Natural killer cell (primary cell): ENCODE measurements around the gene TRIM49D1. TPM values are rescaled to one million over a fixed set of nuclear protein-coding genes. Genes with fewer than 3 reads are reported as not detected.
"Not testable (repeated sequence)": the region's sequence is repeated elsewhere in the genome, so short reads cannot be mapped to it uniquely, and the experiment has no call there.

ENCODE experiments used
- ATAC-seq, 3 donors: fragments of 150-1000 bp in 2 of 3; fragments of 200-7000 bp in 1 of 3; cut with Tn5 transposase; 1 replicate in 1 of 3; 2 replicates in 2 of 3; pipeline ENCODE4 v1.10.0; 2021; ENCODE audit warnings: mild to moderate bottlenecking in 2 of 3, moderate library complexity in 2 of 3
- DNase-seq, 2 donors: peaks; one replicate each; pipeline versions ENCODE4 v3.0.0 to v3.0.0-alpha.2; 2013 to 2021; ENCODE audit warnings: mixed read lengths in 1 of 2
- H3K27ac ChIP-seq: one replicate; pipeline ENCODE4 v1.5.1; 2013; ENCODE audit warnings: mild to moderate bottlenecking, low read length
- H3K27me3 ChIP-seq: one replicate; pipeline ENCODE4 v1.6.1; 2013; ENCODE audit warnings: low read length; ENCODE audit not compliant: control insufficient read depth, insufficient read depth
- H3K36me3 ChIP-seq: one replicate; pipeline ENCODE4 v1.6.1; 2013; ENCODE audit warnings: low read length; ENCODE audit not compliant: control insufficient read depth, insufficient read depth
- H3K4me1 ChIP-seq: one replicate; pipeline ENCODE4 v1.6.1; 2013; ENCODE audit warnings: low read length; ENCODE audit not compliant: control insufficient read depth, insufficient read depth
- H3K4me3 ChIP-seq: one replicate; pipeline ENCODE4 v1.5.1; 2013; ENCODE audit warnings: low read length
- H3K9me3 ChIP-seq: one replicate; pipeline ENCODE4 v1.6.1; 2013; ENCODE audit warnings: low read length; ENCODE audit not compliant: control insufficient read depth, insufficient read depth
- H3K27ac Mint-ChIP-seq, 2 donors: one replicate each; pipeline ENCODE4 v1.8.0; 2022; ENCODE audit warnings: mild to moderate bottlenecking in 2 of 2, mixed read lengths in 2 of 2, moderate library complexity in 1 of 2
- H3K27me3 Mint-ChIP-seq, 2 donors: one replicate each; pipeline ENCODE4 v1.8.0; 2022; ENCODE audit warnings: low read depth in 2 of 2, mixed read lengths in 2 of 2
- H3K36me3 Mint-ChIP-seq: one replicate; pipeline ENCODE4 v1.8.0; 2022; ENCODE audit warnings: mixed read lengths
- H3K4me1 Mint-ChIP-seq, 2 donors: one replicate each; pipeline ENCODE4 v1.8.0; 2022; ENCODE audit warnings: mixed read lengths in 2 of 2
- H3K4me3 Mint-ChIP-seq: one replicate; pipeline ENCODE4 v1.8.0; 2022; ENCODE audit warnings: mild to moderate bottlenecking, moderate library complexity, mixed read lengths
- H3K9me3 Mint-ChIP-seq, 2 donors: one replicate each; pipeline ENCODE4 v1.8.0; 2022; ENCODE audit warnings: mixed read lengths in 2 of 2
- WGBS: methylation state at CpG from one replicate; pipeline ENCODE4 v1.1.7; 2013; ENCODE audit warnings: missing lambda C conversion rate; ENCODE audit not compliant: insufficient coverage; 5-methylcytosine and 5-hydroxymethylcytosine counted together
- intact Hi-C: fragments of 100-400 bp; cut with micrococcal nuclease; formaldehyde crosslinking; loops from one replicate; pipeline ENCODE4 v1.14.2; 2022
- total RNA-seq, 4 donors: library from RNA; stranded (reverse); fragments of 120-200 nt in 1 of 4; gene quantifications; one replicate each; pipeline versions ENCODE4 v1.2.3 to v1.2.4, GENCODE V29; 2013 to 2022

The TRIM49D1 gene
- total RNA-seq, 3 donors from 2014 or later (not counting 1 experiment from before 2014, with no cell fraction given), result 8.5 TPM; not detected in 2

GRCh38 chr11:89872588-89872987, 49.5 kb downstream of the TRIM49D1 start:
- H3K36me3 Mint-ChIP-seq, H3K27ac Mint-ChIP-seq, H3K27me3 Mint-ChIP-seq, H3K4me3 Mint-ChIP-seq, DNase-seq, H3K4me1 ChIP-seq, H3K9me3 ChIP-seq, H3K9me3 Mint-ChIP-seq, H3K36me3 ChIP-seq, H3K27me3 ChIP-seq, H3K4me1 Mint-ChIP-seq, ATAC-seq, H3K4me3 ChIP-seq, H3K27ac ChIP-seq, intact Hi-C loops: not testable (repeated sequence)
- no CpG with 5 or more reads among the region's 2 CpGs for WGBS

- H3K36me3 ChIP-seq, DNase-seq, H3K9me3 Mint-ChIP-seq, ATAC-seq, H3K9me3 ChIP-seq, H3K27ac Mint-ChIP-seq, H3K4me3 ChIP-seq, H3K27ac ChIP-seq, H3K4me1 ChIP-seq, H3K27me3 Mint-ChIP-seq, H3K36me3 Mint-ChIP-seq, H3K4me3 Mint-ChIP-seq, H3K27me3 ChIP-seq, intact Hi-C loops, H3K4me1 Mint-ChIP-seq: not testable (repeated sequence)
- WGBS, result 13% methylated on average over 6 of the region's 35 CpGs
These were observed 56.8 kb downstream of the TRIM49D1 start for GRCh38 chr11:89865223-89865622.

DNA sequence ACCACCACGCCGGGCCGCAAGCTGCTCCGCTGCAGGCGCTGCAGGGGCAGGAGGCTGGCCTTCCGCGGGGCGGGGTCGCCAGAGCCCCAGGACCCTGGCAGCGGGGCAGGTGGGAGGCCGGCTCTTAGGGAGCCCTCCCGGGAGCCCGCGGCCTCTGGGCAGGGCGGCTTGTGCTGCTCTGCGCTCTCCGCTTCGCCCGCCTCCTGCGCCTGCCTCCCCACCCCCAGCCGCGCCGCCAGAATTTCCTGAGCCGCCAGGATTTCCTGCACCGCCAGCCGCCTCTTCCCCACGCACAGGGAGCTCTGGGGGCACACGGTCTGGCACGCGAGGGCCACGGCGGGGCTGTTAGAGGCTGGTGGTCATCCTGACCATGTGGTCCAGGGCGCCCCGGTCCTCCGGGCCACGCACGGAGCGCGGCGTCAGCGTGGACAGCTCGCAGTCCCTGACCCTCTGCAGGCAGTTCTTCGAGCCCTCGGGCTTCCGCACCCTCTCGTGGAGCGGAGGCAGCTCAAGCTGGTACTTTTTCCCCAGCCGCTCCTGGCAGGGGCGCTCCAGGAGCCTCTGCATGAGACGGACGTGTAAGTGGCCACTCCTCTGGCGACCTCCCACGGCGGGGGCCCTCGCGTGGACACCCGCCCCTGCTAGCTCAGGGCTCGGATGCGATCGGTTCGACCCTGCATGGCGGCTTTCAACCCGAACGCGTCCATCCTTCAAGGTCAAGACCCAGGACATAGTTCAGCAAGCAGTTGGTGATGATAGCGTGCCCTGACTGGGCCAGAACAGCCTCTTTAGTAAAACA, 57.9 kb downstream of the TRIM49D1 start:
- DNase-seq, result not testable (repeated sequence)
- WGBS, result 4% methylated on average over 32 of the region's 66 CpGs

More for the DNA sequence above, 57.9 kb downstream of the TRIM49D1 start:
- H3K9me3 Mint-ChIP-seq, H3K27ac ChIP-seq, H3K4me1 Mint-ChIP-seq, H3K36me3 ChIP-seq, H3K36me3 Mint-ChIP-seq, H3K4me3 Mint-ChIP-seq, H3K27ac Mint-ChIP-seq, H3K27me3 Mint-ChIP-seq, H3K9me3 ChIP-seq, H3K4me1 ChIP-seq, intact Hi-C loops, ATAC-seq, H3K4me3 ChIP-seq, H3K27me3 ChIP-seq: not testable (repeated sequence)

Other genes starting within 250 kb of the TRIM49D1 start
- gene TRIM77, start 211.9 kb downstream of the TRIM49D1 start, total RNA-seq, result not detected
- not detected for gene TRIM49, start 113.7 kb downstream of the TRIM49D1 start, total RNA-seq
- gene TRIM64B, start 43.8 kb downstream of the TRIM49D1 start, total RNA-seq, result 1 to 10 TPM in 1 of 3 donors, not detected in 2; 1.1 TPM
- gene TRIM49D2, start 1.8 kb upstream of the TRIM49D1 start, total RNA-seq, result 1 to 10 TPM in 1 of 3 donors, not detected in 2; 2.5 TPM
- gene TRIM64, start 43.8 kb upstream of the TRIM49D1 start, total RNA-seq, result not detected
- gene TRIM49C, start 108.9 kb upstream of the TRIM49D1 start, total RNA-seq, result not detected
- not detected for gene UBTFL1, start 163.7 kb upstream of the TRIM49D1 start, total RNA-seq
- not detected for gene NAALAD2, start 212.4 kb upstream of the TRIM49D1 start, total RNA-seq